Measurements from ENCODE around the gene NCKAP5.

DNA sequence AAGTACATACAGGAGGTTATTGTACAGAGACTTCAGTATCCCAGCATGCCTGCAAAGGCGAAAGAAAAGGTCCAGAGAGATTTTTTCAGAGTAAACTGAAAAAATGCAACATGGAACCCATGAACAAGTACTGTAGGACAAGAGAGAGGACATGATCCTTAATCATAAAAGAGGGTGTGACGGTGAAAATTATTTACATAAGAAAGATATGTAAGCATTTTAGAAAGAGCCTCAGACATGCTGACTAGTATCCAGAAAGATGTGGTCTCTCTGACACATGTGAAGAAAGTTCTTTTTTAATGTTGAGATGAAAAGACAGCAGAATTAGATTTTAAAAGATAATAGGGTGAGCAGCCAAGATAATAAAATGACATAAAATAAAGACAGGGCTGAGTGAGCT, 262.0 kb downstream of the NCKAP5 start:
- TF ChIP-seq, protein P1, sequence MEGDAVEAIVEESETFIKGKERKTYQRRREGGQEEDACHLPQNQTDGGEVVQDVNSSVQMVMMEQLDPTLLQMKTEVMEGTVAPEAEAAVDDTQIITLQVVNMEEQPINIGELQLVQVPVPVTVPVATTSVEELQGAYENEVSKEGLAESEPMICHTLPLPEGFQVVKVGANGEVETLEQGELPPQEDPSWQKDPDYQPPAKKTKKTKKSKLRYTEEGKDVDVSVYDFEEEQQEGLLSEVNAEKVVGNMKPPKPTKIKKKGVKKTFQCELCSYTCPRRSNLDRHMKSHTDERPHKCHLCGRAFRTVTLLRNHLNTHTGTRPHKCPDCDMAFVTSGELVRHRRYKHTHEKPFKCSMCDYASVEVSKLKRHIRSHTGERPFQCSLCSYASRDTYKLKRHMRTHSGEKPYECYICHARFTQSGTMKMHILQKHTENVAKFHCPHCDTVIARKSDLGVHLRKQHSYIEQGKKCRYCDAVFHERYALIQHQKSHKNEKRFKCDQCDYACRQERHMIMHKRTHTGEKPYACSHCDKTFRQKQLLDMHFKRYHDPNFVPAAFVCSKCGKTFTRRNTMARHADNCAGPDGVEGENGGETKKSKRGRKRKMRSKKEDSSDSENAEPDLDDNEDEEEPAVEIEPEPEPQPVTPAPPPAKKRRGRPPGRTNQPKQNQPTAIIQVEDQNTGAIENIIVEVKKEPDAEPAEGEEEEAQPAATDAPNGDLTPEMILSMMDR (IDR thresholded peaks at IDR 0.05) = no peak
- TF ChIP-seq POLR2AphosphoS5 (IDR thresholded peaks at IDR 0.05) = no peak
- TF ChIP-seq EP300 (IDR thresholded peaks at IDR 0.05) = no peak
- TF ChIP-seq POLR2A (IDR thresholded peaks at IDR 0.05) = no peak

All from upper lobe of left lung (tissue), 4 donors.